ENCODE data around the gene PM20D2.

The PM20D2 gene

DNA sequence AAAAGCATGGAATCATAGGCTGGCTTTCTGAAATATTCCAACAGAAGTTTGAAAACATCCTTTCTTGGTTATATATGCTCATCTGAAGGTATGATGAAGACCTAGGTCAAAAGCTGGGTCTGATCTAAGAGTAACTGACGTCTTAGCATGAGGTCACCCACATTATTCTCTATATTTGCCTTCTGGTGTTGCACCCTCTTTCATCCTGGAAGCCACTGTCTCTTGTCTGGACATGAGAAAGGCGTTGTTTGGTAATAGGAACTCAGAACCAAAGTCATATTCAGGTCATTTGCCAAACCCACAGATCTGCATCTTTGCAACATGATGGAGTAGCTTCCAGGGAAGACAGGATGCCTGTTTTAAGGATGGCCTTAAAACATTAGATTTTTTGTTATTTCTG is 53.7 kb downstream of the PM20D2 start:
- Histone ChIP-seq H3K4me2 (ENCODE audit: low read length) (no peak overlapping the region), H3K27me3 (ENCODE audit: control insufficient read depth, low read length) (peaks cover 4% of the 10 kb centered on the region; the same call in 1 of the 2 replicates), H3K4me3 (ENCODE audit: low read length) (no peak overlapping the region), H4K20me1 (ENCODE audit: control insufficient read depth, insufficient read depth, low read depth, low read length) (no peaks in the 10 kb centered on the region), H3K4me1 (ENCODE audit: control insufficient read depth, low read length) (no peaks in the 10 kb centered on the region), H3K27ac (ENCODE audit: low read depth, low read length) (no peak overlapping the region), H3K9me2 (replicated peaks; ENCODE audit: control insufficient read depth, low read length) (no peaks in the 10 kb centered on the region), H3F3A (ENCODE audit: control insufficient read depth, insufficient read depth) (no peaks in the 10 kb centered on the region), H3K36me3 (ENCODE audit: control insufficient read depth, low read length) (no peaks in the 10 kb centered on the region), H3K79me2 (ENCODE audit: control insufficient read depth, low read length) (no peaks in the 10 kb centered on the region), H3K9me3 (ENCODE audit: control insufficient read depth, insufficient read depth, low read length) (no peaks in the 10 kb centered on the region)
- TF ChIP-seq EZH2phosphoT487 (IDR thresholded peaks at IDR 0.05; ENCODE audit: borderline replicate concordance, low read length): no peak
- TF ChIP-seq, protein P1, sequence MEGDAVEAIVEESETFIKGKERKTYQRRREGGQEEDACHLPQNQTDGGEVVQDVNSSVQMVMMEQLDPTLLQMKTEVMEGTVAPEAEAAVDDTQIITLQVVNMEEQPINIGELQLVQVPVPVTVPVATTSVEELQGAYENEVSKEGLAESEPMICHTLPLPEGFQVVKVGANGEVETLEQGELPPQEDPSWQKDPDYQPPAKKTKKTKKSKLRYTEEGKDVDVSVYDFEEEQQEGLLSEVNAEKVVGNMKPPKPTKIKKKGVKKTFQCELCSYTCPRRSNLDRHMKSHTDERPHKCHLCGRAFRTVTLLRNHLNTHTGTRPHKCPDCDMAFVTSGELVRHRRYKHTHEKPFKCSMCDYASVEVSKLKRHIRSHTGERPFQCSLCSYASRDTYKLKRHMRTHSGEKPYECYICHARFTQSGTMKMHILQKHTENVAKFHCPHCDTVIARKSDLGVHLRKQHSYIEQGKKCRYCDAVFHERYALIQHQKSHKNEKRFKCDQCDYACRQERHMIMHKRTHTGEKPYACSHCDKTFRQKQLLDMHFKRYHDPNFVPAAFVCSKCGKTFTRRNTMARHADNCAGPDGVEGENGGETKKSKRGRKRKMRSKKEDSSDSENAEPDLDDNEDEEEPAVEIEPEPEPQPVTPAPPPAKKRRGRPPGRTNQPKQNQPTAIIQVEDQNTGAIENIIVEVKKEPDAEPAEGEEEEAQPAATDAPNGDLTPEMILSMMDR (IDR thresholded peaks at IDR 0.05; ENCODE audit: low read depth, low read length, poor library complexity, severe bottlenecking): no peak

DNA sequence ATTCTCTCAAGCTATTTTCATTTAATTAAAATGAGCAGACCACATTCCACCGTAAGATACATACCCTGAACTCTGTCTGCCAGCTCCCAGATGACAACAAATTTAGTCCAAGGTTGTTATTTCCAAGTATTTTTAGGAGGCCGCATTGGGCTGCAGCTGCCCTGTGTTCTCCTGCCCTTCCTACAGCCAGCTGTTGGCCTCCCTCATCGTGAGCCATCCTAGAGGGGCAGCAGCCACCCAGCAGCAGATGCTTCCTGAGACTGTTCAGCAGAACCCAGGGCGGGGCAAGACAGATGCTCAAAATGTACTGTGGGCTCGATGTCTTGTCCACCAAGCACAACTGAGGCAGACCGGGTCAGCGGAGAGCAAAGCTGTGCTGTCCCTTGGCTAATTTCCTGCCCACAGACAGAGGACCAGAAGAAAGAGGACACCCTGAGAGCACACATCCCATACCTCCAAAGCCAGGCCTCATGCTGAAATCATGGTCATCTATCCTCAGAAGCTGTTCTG is 54.9 kb downstream of the PM20D2 start:
- no peak overlapping the region for H3K27ac ChIP-seq (ENCODE audit: low read depth, low read length)
- no peaks in the 10 kb centered on the region for H3F3A ChIP-seq (ENCODE audit: control insufficient read depth, insufficient read depth)
- no peak overlapping the region for H3K4me2 ChIP-seq (ENCODE audit: low read length)
- H3K4me3 ChIP-seq (ENCODE audit: low read length): no peak overlapping the region
- H4K20me1 ChIP-seq (ENCODE audit: control insufficient read depth, insufficient read depth, low read depth, low read length): no peaks in the 10 kb centered on the region
- no peaks in the 10 kb centered on the region for H3K4me1 ChIP-seq (ENCODE audit: control insufficient read depth, low read length)
- H3K36me3 ChIP-seq (ENCODE audit: control insufficient read depth, low read length): no peaks in the 10 kb centered on the region
- H3K79me2 ChIP-seq (ENCODE audit: control insufficient read depth, low read length): no peaks in the 10 kb centered on the region
- no peaks in the 10 kb centered on the region for H3K9me2 ChIP-seq (replicated peaks; ENCODE audit: control insufficient read depth, low read length)
- TF ChIP-seq, protein P1 (IDR thresholded peaks at IDR 0.05; ENCODE audit: low read depth, low read length, poor library complexity, severe bottlenecking): no peak
- no peak for TF ChIP-seq EZH2phosphoT487 (IDR thresholded peaks at IDR 0.05; ENCODE audit: borderline replicate concordance, low read length)
- H3K9me3 ChIP-seq (ENCODE audit: control insufficient read depth, insufficient read depth, low read length): no peaks in the 10 kb centered on the region
- peaks cover 4% of the 10 kb centered on the region; the same call in 1 of the 2 replicates for H3K27me3 ChIP-seq (ENCODE audit: control insufficient read depth, low read length)

DNA sequence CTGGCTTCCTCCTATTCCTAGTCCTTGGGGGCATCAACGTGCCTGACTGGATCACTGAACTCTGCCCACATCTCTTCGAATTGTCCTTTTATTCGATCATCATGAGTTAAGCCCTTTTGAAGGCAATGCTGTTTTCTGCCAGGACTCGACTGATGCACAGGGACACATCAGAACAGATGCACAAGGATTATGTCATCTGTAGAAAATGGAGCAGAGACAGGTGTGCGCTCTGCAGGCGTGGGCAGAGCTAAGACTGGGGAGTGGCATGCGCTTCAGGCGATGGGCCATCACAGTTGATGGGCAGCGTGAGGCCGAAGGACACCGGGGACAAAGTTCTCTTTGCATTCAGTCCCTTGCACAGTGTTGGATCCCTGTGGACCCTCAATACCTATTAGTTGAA is 58.2 kb downstream of the PM20D2 start:
- H3K27ac ChIP-seq (ENCODE audit: low read depth, low read length): no peak overlapping the region
- no peaks in the 10 kb centered on the region for H3K79me2 ChIP-seq (ENCODE audit: control insufficient read depth, low read length)
- no peaks in the 10 kb centered on the region for H3F3A ChIP-seq (ENCODE audit: control insufficient read depth, insufficient read depth)
- no peaks in the 10 kb centered on the region for H3K9me3 ChIP-seq (ENCODE audit: control insufficient read depth, insufficient read depth, low read length)
- H3K4me1 ChIP-seq (ENCODE audit: control insufficient read depth, low read length): no peaks in the 10 kb centered on the region
- H3K36me3 ChIP-seq (ENCODE audit: control insufficient read depth, low read length): no peaks in the 10 kb centered on the region
- H3K4me3 ChIP-seq (ENCODE audit: low read length): no peak overlapping the region
- no peaks in the 10 kb centered on the region for H4K20me1 ChIP-seq (ENCODE audit: control insufficient read depth, insufficient read depth, low read depth, low read length)
- no peak overlapping the region for H3K4me2 ChIP-seq (ENCODE audit: low read length)
- H3K27me3 ChIP-seq (ENCODE audit: control insufficient read depth, low read length): no peaks in the 10 kb centered on the region
- H3K9me2 ChIP-seq (replicated peaks; ENCODE audit: control insufficient read depth, low read length): no peaks in the 10 kb centered on the region
- no peak for TF ChIP-seq EZH2phosphoT487 (IDR thresholded peaks at IDR 0.05; ENCODE audit: borderline replicate concordance, low read length)
- TF ChIP-seq, protein P1 (IDR thresholded peaks at IDR 0.05; ENCODE audit: low read depth, low read length, poor library complexity, severe bottlenecking): no peak

Data from DOHH2 (cell line).